DMS79 treated with DMSO at 0.1 percent for 48 hours (cell line): ENCODE measurements around the gene TTC22.
A peak's percentile ranks its signal among the peaks of the same experiment; 100 is the strongest.
"Not testable (repeated sequence)": the region's sequence is repeated elsewhere in the genome, so short reads cannot be mapped to it uniquely, and the experiment has no call there.

Source experiments
- DNase-seq: peaks from one replicate; lab custom pipeline; 2025; lab: John Stamatoyannopoulos, UW

Gene TTC22

DNA sequence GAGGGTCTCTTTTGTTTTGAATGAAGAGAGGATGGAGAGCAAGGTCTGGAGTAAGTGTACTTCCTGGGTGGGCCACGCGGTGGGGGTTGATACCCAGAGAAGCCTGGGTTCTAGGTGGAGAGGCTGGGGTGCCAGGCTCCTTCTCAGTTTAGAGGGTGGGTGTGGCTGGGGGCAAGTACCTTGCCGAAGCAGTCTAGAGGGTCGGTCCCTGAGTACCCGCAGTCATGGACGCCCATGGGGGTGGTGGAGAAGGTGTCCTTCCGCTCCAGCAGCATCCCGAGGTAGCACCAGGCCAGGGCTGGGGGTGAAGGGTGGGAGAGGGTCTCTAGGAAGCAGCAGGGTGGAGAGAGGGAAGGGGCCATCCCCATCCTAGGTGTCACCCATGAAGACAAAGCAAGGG is 14.3 kb downstream of the TTC22 start:
- no peak for DNase-seq

DNA sequence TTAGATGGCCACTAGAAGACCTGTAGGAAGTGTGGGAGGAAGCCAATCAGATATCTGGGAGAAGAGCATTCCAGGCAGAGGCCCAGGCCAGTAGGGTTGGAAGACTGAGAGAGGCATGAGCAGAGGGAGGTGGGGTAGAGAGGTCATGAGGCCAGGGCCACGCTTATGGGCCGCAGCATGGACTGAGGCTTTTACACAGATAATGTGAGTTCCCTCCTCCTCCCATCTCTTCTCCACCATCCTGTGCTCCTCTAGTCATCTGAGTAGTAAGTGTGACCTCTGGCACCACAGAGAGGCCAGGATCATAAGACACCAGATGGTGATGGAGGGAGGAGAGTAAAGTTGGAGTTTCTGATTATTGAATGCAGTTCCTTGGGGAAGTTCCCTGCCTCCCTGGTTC is 17.1 kb downstream of the TTC22 start:
- no peak for DNase-seq

DNA sequence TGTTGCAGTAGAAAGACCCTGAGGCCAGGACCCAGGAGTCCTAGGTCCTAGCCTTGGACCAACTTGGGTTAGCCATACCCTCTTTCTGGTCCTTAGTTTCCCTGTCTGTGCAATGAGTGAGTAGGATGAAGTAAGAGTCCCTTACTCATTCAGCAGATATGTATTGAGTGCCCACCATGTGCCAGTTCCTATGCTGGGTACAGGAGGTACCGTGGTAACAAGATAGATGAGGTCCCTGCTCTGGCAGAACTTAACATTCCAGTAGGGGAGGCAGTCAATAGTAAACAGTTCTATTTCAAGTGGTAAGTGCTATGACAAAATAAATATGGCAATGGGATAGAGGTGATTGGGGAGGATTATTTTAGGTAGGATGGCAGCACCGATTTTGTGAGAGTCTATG is 18.5 kb downstream of the TTC22 start:
- DNase-seq = no peak

DNA sequence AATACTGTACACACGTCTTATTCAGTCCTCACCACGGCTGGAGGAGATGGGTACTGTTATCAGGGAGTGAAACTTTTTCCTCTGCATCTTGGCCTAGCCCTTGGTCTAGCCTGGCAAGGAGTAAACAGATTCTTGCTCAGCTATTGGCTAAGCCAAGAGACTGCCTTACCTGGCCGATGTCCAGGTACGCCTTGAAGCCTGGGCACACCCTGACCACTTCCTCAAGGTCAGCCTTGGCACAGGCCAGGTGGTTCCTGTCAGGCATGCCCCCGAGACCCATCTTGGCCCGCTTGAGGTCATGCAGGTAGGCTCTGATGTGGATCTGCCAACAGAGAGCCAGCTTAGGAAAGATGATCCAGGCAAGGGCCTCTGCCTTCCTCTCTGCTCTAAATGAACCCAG is 19.0 kb downstream of the TTC22 start:
- no peak for DNase-seq

DNA sequence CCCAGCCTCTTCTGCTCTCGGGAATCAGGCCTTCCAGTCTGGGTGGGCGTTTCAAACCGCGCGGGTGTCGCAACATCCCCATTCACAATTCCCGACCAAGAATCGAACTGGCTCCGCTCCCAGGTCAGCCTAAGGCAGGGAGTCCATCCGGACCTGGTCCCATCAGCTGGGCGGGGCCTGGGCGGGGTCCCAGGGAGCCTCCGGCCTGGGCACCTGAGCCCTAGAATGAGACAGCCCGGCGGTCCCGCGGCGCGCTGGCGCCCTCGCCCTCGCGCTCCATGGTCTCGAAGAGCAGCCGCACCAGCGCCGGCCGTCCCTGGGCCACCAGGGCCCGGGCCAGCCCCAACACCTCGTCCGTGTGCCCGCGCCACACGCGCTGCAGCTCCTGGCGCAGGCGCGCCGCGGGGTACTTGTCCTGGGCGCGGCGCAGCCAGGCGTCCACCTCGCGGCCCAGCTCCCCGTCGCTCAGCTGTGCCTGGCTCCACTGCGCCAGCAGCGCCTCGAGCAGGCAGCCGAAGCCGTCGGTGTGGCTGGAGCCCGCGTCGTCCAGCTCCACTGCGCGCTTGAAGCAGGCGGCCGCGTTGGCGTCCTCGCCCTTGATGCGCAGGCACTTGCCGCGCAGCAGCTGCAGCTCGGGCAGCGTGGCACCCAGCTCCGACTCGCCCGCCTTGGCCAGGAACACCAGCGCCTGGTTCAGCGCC is 19.9 kb downstream of the TTC22 start:
- DNase-seq = no peak

DNA sequence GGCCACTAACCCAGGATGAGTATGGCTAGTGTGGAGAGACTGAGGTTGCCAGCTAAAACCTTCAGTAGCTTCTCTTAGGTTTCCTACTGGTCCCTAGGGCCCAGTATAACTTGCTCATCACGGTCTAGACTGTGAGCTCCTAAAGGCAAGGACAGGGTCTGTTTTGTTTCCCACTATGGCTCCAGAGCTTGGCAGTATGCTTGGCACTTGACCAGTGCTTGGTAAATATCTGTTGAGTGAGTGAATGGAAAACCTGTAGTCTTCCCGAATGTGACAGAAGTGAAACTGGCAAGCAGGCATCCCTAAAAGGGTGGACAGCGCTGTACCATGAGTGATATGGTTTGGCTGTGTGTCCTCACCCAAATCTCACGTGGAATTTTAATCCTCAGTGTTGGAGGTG is 23.7 kb downstream of the TTC22 start:
- no peak for DNase-seq

DNA sequence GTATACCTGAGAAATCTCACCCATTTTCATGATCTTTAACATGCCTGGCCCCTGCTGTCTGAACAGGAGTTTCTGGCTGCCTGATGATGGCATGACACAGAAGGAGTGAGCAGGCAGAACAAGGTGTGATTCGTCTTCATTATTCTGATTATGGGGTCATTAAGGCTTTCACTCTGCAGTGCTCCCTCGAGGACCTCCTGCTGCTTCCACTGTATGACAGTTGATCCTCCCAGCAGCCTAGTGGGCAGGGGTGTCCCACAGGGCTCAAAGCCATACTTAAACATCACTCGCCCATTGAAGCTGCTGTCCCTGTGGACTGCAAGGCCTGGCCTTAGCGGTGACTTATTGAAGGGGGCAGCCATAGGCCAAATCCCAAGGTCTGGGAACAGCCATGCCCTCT is 24.1 kb downstream of the TTC22 start:
- DNase-seq = no peak

DNA sequence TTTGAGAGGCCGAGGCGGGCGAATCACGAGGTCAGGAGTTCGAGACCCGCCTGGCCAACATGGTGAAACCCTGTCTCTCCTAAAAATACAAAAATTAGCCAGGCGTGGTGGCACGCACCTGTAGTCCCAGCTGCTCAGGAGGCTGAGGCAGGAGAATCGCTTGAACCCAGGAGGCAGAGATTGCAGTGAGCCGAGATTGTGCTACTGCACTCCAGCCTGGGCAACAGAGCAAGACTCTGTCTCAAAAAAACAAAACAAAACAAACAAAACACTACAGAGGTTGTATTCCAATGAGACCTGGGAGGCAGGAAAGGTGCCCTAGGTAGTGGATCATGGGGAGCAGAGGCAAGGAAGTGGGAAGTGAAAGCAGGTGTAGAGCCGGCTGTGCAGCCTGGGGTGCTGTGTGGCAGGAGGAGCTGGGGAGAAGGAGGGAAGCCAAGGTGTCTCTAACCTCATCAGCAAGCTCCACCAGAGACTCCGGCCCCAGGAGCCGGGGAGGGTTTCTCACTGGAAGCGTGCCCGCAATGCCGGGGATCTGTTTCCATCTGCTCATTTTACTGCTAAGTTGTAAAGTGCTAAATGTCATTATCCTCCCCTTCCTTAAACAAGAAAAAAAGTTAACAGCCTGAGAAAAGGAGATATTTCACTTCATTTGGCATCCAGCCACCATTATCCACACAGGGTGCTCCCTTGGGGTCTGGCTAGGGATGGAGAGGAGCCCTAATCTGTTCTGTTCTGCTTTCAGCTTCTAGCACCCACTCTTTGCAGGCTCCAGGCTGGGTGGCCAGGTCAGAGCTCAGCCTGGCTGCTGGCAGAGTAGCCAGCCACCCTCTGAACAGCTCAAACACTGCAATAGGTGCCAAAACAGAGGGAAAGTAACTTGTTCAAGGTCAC is 25.0 kb downstream of the TTC22 start:
- DNase-seq = not testable (repeated sequence)

DNA sequence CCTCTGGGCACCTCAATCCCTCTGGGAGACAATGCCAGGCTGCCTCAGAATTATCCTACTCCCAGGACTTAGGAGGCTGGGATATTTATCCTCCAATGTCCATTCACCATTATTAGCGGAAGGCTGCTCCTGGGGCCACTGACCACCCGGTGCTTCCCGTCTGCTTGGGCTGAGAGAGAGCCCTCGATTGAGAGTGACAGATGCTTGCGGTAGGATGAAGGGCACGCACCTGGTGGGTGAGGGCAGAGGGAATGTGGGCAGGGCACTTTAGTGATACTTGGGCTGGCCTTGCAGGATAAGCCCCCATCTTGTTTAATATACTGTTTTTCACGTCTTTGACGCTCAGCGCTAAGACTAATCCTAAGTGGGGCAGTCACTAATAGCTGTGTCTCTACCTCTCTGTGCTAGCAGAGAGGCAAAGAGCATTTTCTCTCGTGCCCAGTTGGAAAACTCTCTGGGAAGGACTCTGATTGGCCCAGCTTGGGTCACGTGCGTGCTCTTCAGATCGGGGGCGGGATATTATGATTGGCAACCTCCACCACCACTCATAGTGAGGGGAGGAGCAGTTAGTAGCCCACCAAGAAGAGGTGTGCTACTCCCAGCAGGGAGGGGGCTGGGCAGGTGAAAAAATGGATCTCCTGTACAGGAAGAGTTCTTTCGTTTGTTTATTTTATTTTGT is 26.2 kb downstream of the TTC22 start:
- DNase-seq = no peak

DNA sequence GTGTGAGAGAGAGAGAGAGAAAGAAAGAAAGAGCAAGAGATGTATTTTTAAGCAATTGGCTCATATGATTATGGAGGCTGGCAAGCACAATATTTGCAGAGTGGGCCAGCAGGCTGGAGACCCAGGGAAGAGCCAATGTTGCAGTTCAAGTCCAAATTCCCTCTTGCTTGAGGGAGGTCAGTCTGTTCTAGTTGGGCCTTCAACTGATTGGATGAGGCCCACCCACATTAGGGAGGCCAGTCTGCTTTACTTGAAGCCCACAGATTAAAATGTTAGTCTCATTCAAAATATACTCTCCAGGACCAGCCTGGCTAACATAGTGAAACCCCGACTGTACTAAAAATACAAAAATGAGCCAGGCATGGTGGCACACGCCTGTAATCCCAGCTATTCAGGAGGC is 28.2 kb downstream of the TTC22 start:
- DNase-seq = no peak

DNA sequence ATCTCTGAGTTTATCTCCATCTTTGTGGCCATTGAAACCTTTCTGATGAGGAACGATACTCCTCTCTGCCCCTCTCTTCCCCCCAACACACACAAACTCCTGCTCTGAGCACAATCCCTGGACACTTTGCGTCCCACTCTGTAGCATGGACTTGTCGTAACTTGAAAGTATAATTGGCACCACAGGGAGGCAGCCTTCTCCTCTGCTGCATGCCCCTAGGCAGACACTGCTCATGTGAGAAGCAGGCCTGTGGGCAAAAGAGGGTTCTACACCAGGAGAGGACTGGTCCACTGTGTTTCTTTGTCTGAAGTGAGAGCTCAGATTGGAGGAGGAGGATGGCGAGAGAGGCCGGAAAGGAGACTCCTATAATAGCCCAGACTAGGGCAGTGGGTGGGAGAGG is 33.0 kb downstream of the TTC22 start:
- no peak for DNase-seq

DNA sequence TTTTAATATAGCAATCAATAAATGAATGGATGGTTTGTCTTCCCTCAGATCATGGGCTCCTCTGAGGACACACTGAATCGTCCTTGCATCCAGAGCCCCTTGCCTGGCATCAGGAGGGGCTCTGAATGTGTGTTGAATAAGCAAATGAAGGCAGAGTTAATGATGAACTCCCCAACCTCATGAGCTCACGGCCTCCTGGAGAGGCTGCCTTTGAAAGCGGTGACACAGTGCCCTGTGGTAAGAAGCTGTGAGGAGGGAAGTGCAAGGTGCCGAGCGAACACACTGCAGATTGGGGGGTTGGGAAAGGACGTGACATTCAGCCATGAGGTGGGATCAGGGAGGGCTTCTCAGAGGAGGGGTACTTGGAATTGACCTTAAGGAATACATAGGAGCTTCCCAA is 33.6 kb downstream of the TTC22 start:
- no peak for DNase-seq

DNA sequence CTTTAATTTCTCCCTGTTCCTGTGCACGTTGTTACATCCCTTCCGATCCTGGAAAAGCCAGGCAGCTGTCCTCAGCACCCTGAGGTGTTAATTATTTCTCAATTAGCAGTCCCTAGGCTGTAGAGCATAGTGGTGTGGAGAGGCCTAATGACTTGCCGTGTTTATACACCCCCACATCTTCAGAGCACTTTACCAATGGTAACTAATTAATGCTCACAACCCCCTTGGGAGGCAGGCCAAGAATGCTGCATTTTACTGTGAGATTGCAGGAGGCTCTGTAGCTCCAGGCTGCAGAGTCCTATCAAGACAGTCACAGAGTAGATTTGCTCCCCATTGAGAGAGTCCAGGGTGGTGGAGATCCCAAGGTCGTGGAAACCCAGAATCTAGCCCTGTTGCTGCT is 34.4 kb downstream of the TTC22 start:
- no peak for DNase-seq

DNA sequence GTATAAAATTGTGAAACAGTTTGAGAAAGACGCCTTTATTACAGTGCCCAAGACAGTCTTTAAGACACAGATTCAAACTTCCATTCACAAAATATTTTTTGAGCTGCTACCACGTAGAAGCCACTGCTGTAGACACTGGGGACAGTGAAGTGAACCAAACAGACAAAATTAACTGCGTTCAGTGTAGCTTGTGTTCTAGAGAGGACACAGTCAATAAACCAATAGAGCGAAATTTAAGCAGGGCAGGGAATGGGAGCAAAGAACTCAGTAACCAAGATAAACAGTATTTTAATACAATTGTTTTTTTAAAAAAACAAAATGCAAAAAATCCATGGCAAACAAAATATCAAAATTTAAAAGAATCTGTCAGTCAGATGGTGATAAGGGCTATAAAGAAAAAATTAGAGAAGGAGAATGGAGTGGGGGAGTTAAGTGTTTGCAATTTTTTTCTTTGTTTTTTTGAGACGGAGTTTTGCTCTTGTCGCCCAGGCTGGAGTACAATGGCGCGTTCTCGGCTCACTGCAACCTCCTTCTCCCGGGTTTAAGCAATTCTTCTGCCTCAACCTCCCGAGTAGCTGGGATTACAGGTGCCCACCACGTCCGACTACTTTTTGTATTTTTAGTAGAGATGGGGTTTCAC is 36.1 kb downstream of the TTC22 start:
- DNase-seq = no peak

DNA sequence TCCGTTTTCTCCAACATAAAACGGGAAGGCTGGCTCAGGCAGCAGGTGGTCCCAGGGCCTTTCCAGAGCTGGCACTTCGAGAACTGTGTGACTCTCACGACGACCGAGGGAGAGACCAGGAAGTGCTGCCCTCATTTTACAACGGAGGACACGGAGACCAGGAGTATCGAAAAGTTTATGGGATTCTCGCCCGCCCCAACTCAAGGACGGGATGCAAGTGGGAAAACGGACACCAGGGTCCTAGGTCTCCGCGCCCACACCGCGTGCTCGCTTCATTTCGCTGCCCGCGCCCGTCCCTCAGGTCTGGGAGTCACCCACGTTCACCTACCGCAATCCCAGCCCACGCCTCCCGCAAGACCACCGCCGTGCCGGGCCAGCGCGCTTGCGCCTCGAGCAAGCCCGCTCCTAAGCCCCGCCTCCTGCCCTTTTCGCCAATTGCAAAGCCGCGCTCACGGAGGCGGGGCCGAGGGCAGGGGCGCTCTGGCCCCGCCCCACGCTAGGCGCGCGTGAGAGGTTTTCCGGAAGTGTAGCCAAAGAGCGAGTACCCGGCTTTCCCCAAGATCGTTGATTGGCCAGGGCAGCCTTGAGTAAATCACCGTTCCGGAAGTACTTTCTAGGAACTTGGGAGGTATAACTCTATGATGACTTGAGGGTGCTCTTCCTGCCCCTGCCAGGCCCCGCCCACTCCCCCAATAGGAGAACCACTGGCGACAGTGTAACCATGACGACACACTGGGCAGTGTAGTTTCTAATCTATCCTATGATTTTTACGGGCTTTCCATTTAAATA is 36.8 kb downstream of the TTC22 start, which contains the start of gene PARS2:
TSS of gene PARS2 (minus strand) at position 391 of the 789 bp plus-strand sequence. CDS start 5,362 bp downstream, outside the sequence.
- DNase-seq = peak; percentile 99

DNA sequence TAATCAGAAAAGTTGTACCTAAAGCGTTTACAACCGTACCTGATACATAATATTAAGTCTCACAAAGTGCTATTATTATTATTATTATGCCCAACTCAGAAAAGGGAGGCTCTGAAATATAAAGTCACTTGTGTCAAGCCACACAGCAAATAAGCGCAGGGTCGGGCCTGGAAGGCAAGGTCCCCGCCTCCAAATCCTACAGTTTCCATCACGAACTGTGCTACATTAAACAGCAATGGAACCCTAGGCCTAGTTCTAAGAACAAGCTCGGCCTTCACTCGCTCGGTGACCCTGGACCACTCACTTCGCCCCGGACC is 37.3 kb downstream of the TTC22 start:
- DNase-seq = no peak

DNA sequence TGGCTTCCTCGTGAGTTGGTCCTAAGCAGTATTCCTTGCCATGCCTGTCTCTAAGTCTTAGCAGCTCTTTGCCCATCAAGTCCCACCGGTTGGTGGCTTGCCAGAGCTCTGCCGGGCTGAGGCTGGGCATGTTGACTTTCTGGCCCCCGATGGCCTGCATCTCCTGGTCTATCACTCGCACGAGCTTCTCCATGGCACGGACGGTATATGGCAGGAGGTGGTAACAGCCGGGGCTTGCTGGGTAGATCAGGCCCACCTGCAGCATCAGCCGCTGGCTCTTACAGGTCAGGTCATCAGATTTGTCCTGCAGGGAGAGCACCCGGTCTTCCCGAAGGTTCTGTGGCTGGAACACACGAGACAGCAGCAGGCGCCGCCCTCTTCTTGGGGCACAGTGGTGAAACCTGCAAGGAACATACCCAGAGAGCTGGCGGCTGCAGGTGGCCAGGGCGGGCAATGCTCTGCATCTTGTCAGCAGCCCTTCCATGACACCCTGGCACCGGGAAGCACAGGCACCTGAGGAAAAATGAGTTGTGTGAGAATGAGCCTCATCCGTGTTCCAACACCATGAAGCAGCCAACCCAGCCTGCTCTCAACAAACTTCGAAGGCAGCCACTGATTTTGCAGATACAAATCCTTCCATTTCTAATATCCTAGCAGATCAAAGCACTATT is 42.3 kb downstream of the TTC22 start:
- DNase-seq = no peak

DNA sequence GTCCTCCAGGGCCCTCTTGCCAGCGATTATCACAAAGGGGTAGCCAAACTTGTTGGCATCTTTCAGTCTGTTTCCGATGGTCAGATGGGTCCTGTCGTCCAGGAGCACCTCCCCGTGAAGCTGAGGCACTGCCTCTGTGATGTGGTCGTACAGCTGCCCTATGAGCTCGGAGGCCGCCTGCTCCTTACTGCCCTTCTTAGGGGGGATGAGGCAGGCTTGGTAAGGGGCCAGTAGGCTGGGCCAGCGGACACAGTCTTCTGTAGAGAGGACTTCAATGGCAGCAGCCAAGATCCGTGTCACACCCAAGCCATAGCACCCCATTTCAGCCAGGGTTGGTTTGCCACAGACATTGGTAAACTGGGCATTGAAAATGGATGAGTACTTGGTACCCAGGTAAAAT is 43.3 kb downstream of the TTC22 start:
- DNase-seq = no peak

DNA sequence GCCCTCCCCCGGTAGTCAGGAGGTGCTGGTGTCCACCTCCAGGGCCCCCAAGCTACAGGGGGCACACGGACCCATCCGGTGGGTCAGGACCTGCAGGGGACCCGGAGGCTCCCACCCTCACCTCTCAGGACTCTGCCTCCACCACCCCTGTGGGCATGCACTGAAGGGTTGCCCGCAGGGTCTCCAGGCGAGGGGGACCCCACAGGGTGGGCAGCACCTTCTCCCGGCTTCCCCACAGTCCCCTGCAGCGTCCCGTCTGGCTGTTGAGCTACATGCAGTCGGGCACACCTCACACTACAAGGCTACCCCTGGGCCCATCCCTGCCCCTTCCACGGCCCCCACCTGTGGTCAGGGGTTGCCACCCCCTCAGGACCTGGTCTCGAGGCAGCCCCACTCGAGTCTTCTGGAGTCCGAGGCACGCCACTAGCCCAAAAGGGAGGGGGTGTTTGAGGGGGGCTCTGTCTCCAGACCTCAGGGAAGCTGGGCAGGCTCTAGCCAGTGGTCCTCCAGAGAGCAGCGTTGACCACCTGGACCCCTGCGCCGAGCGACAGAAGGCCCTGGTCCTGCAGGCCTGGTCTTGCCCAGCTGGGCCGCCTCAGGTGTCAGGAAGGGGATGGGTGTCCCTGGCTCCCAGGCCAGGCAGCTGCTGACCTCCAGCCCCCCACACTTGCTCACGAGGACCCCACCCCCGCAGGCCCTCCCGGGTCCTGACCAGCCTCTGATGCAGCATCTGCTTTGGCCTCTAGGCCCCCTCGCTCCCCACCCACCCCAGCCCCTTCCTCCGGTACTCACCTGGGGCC is 46.4 kb downstream of the TTC22 start:
- DNase-seq = no peak

DNA sequence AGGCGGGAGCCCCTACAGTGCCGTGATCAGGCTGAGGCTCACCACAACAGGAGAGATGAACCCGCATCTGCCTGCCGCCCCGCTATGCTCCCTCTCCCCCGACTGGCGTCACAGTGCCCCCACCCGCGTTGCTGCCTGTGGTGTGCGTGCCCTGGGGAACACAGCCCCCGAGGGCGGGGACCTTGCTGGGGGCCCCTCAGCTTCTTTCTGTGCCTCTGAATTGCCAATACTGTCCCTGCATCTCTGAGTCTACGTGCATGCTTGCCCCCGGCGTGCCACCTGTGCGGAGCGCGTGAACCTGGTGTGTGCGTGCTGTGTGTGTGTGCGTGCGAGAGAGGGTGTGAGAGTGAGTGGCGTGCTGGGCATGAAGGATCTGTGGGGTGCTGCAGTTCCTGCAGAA is 47.1 kb downstream of the TTC22 start:
- no peak for DNase-seq
